Measurements from ENCODE around the gene BEST3. TPM values are rescaled to one million over a fixed set of nuclear protein-coding genes. Genes with fewer than 3 reads are reported as not detected.

BEST3 gene
- total RNA-seq, 1 experiment from 2014 or later = 1.1 TPM

- no peak overlapping the region for H3K27ac Mint-ChIP-seq (ENCODE audit: unreplicated experiment)
- H3K9me3 Mint-ChIP-seq (ENCODE audit: low read depth, unreplicated experiment) = no peaks in the 10 kb centered on the region
- no peak for TF ChIP-seq CTCF (IDR thresholded peaks at IDR 0.05; ENCODE audit: unreplicated experiment)
- intact Hi-C loops (cut with micrococcal nuclease; ENCODE audit: unreplicated experiment) = no loop called here
- peaks cover 86% of the 10 kb centered on the region for H3K27me3 Mint-ChIP-seq (ENCODE audit: unreplicated experiment)
- no TSS peak for BruUV-seq (replicated peaks)
- no peaks in the 10 kb centered on the region for H3K4me1 Mint-ChIP-seq (ENCODE audit: low read depth, unreplicated experiment)
- DNase-seq = no peak
- no peak overlapping the region for H3K4me3 Mint-ChIP-seq (ENCODE audit: low read depth, unreplicated experiment)
- CTCF ChIA-PET = interaction anchor here (1.2 kb wide), 1 partner anchor 9 kb away, joined by 3 read pairs; the partner anchor contains the start of gene LRRC10
- H3K36me3 Mint-ChIP-seq (ENCODE audit: insufficient read depth, unreplicated experiment) = no peaks in the 10 kb centered on the region
These were observed 80.1 kb downstream of the BEST3 start for GRCh38 chr12:69619050-69619449.

- Mint-ChIP-seq H3K27me3 (ENCODE audit: unreplicated experiment) (peaks cover 65% of the 10 kb centered on the region), H3K36me3 (ENCODE audit: insufficient read depth, unreplicated experiment) (no peaks in the 10 kb centered on the region), H3K27ac (ENCODE audit: unreplicated experiment) (no peak overlapping the region), H3K9me3 (ENCODE audit: low read depth, unreplicated experiment) (no peaks in the 10 kb centered on the region), H3K4me1 (ENCODE audit: low read depth, unreplicated experiment) (no peaks in the 10 kb centered on the region), H3K4me3 (ENCODE audit: low read depth, unreplicated experiment) (no peak overlapping the region)
- TF ChIP-seq CTCF (IDR thresholded peaks at IDR 0.05; ENCODE audit: unreplicated experiment) = no peak
- intact Hi-C loops (cut with micrococcal nuclease; ENCODE audit: unreplicated experiment) = no loop called here
- BruUV-seq (replicated peaks) = no TSS peak
- CTCF ChIA-PET = no interaction called here
- no peak for DNase-seq
These were observed 83.1 kb downstream of the BEST3 start for GRCh38 chr12:69616025-69616424.

GRCh38 chr12:69613351-69613750, 85.8 kb downstream of the BEST3 start:
- Mint-ChIP-seq H3K9me3 (ENCODE audit: low read depth, unreplicated experiment) (no peaks in the 10 kb centered on the region), H3K27me3 (ENCODE audit: unreplicated experiment) (peaks cover 58% of the 10 kb centered on the region), H3K4me1 (ENCODE audit: low read depth, unreplicated experiment) (no peaks in the 10 kb centered on the region), H3K36me3 (ENCODE audit: insufficient read depth, unreplicated experiment) (no peaks in the 10 kb centered on the region), H3K4me3 (ENCODE audit: low read depth, unreplicated experiment) (no peak overlapping the region), H3K27ac (ENCODE audit: unreplicated experiment) (no peak overlapping the region)
- CTCF ChIA-PET = interaction anchor here (0.8 kb wide), 1 partner anchor 58 kb away, joined by 7 read pairs; no protein-coding TSS in a partner anchor
- no TSS peak for BruUV-seq (replicated peaks)
- DNase-seq = no peak
- no peak for TF ChIP-seq CTCF (IDR thresholded peaks at IDR 0.05; ENCODE audit: unreplicated experiment)
- intact Hi-C loops (cut with micrococcal nuclease; ENCODE audit: unreplicated experiment) = no loop called here

GRCh38 chr12:69610729-69611128, 88.4 kb downstream of the BEST3 start, which contains the start of gene LRRC10:
TSS of gene LRRC10 (minus strand) at chr12:69610907. CDS start at chr12:69610838, 69 bp downstream.
- CTCF ChIA-PET = interaction anchor here (0.7 to 1.1 kb wide), 3 partner anchors 9 to 610 kb away, joined by 3 to 5 read pairs (median 3); no protein-coding TSS in a partner anchor
- TF ChIP-seq CTCF (IDR thresholded peaks at IDR 0.05; ENCODE audit: unreplicated experiment) = no peak

More at GRCh38 chr12:69610729-69611128, 88.4 kb downstream of the BEST3 start, which contains the start of gene LRRC10:
- no peaks in the 10 kb centered on the region for H3K4me1 Mint-ChIP-seq (ENCODE audit: low read depth, unreplicated experiment)
- intact Hi-C loops (cut with micrococcal nuclease; ENCODE audit: unreplicated experiment) = no loop called here
- no TSS peak for BruUV-seq (replicated peaks)
- H3K4me3 Mint-ChIP-seq (ENCODE audit: low read depth, unreplicated experiment) = no peak within 1 kb of the TSS
- H3K9me3 Mint-ChIP-seq (ENCODE audit: low read depth, unreplicated experiment) = no peaks in the 10 kb centered on the region
- H3K36me3 Mint-ChIP-seq (ENCODE audit: insufficient read depth, unreplicated experiment) = no peaks in the 10 kb centered on the region
- no peak within 1 kb of the TSS for H3K27ac Mint-ChIP-seq (ENCODE audit: unreplicated experiment)
- no peak for DNase-seq
- H3K27me3 Mint-ChIP-seq (ENCODE audit: unreplicated experiment) = peaks cover 32% of the 10 kb centered on the region

All from Calu3 (cell line).